Adrenal gland (tissue), 12 donors: Measurements from ENCODE around the gene KLK6. TPM values are rescaled to one million over a fixed set of nuclear protein-coding genes. Genes with fewer than 3 reads are reported as not detected.

Experiments
- DNase-seq, 7 donors: peaks; one replicate each; pipeline ENCODE4 v3.0.0-alpha.2; 2019 to 2020
- H3K27ac ChIP-seq, 5 donors: fragments of 200-600 bp; sonication (generic) in 4 of 5; 1 replicate in 3 of 5; 2 replicates in 2 of 5; pipeline versions ENCODE4 v1.5.1 to v1.8.0; 2016 to 2020; ENCODE audit warnings: mild to moderate bottlenecking in 1 of 5
- H3K27me3 ChIP-seq: fragments of 200-600 bp; 2 replicates; pipeline ENCODE4 v1.8.0; 2021
- H3K36me3 ChIP-seq, 2 donors: fragments of 200-600 bp; replicated peaks in 1 of 2; 1 replicate in 1 of 2; 2 replicates in 1 of 2; pipeline versions ENCODE4 v1.5.1 to v1.8.0; 2018 to 2022
- H3K4me1 ChIP-seq, 2 donors: fragments of 200-600 bp; replicated peaks in 1 of 2; 1 replicate in 1 of 2; 2 replicates in 1 of 2; pipeline versions ENCODE4 v1.5.1 to v1.8.0; 2018 to 2021
- H3K4me3 ChIP-seq, 4 donors: fragments of 200-600 bp; sonication (generic) in 3 of 4; one replicate each; pipeline ENCODE4 v1.5.1; 2016 to 2018
- H3K9me3 ChIP-seq, 3 donors: fragments of 200-600 bp; sonication (generic) in 1 of 3; replicated peaks in 1 of 3; 1 replicate in 2 of 3; 2 replicates in 1 of 3; pipeline versions ENCODE4 v1.5.1 to v1.8.0; 2016 to 2021
- POLR2A ChIP-seq, 2 donors: fragments of 450-650 bp; IDR thresholded peaks; one replicate each; pipeline ENCODE4 v1.6.1; 2017; ENCODE audit warnings: antibody characterized with exemption in 2 of 2, mild to moderate bottlenecking in 2 of 2, moderate library complexity in 1 of 2
- WGBS, 4 donors: extraction: QIAGEN DNeasy Blood & Tissue Kit in 2 of 4; methylation state at CpG; one replicate each; pipeline versions ENCODE4 v1.1.5 to v1.1.7; 2013 to 2017; 5-methylcytosine and 5-hydroxymethylcytosine counted together
- intact Hi-C, 2 donors: fragments of 100-400 bp; cut with DNase I; formaldehyde crosslinking; loops; one replicate each; pipeline versions ENCODE4 v1.14.1 to v1.15.0; 2022 to 2023
- polyA plus RNA-seq, 3 donors: library from polyadenylated mRNA; stranded (reverse); fragments of 200-250 nt in 2 of 3; fragments of 350-450 nt in 1 of 3; fragmentation: Illumina TruSeq in 1 of 3; extraction: RNeasy Lipid Tissue Mini Kit (QIAGEN cat#74804) in 1 of 3; gene quantifications; one replicate each; pipeline ENCODE4 v1.2.3, GENCODE V29; 2013 to 2014
- total RNA-seq, 9 donors: library from RNA; depleted of rRNA in 4 of 9; stranded (reverse); fragments of >200 nt in 4 of 9; fragments of 120-200 nt in 1 of 9; fragmentation: NEBNext Ultra II Directional in 1 of 9; extraction: Animal tissue kit (Norgen Biotek cat#: 25700) in 1 of 9; gene quantifications; one replicate each; pipeline versions ENCODE4 v1.1.0 to v1.2.4, GENCODE V29; 2013 to 2023
- TF ChIP-seq, protein P1 (sequence below), 6 experiments: fragments of 450-650 bp in 4 of 6; fragments of 200-600 bp in 2 of 6; sonication (generic) in 1 of 6; IDR thresholded peaks; 1 replicate in 5 of 6; 2 replicates in 1 of 6; pipeline versions ENCODE4 v1.5.1 to v1.8.0; 2016 to 2021; ENCODE audit warnings: antibody characterized with exemption in 6 of 6, mild to moderate bottlenecking in 2 of 6, moderate library complexity in 1 of 6
- donor health status: healthy with polysubstance abuse.
- donor health status: Bipolar disorder and iron deficiency.
- donor health status: DM: yes; HTN: yes; CAD: no.
- donor health status: DM: no; HTN: no; CAD: no.
- donor health status: DM: no; HTN: no; CAD: no.
- donor health status: DM: yes; HTN: yes; CAD: no.

The KLK6 gene
- total and polyA plus RNA-seq, 12 donors, result not detected

DNA sequence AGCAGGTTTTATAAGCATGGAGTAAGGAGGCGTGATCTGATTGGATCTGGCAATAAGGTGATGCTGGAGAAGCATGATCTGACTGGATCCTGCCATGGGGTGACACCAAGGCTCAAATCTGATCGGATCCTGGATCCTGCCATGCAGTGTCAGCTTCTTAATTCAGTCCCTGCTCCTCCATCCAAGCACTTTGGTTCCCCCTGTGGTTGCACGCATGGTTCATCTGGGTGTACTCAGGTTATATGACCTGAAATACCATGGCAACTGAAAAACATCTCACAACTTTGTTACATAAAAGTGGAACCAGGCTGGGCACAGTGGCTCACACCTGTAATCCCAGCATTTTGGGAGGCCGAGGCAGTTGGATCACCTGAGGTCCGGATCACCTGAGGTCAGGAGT lies 40.6 kb downstream of the KLK6 start:
- H3K27me3 ChIP-seq, result peaks cover 16% of the 10 kb centered on the region
- WGBS, 4 donors, result 65 to 78% (median 69%) methylated on average over 3 to 5 of the region's 5 CpGs
- no peaks in the 10 kb centered on the region for H3K36me3 ChIP-seq
- no peak for TF ChIP-seq POLR2A (IDR thresholded peaks at IDR 0.05)
- TF ChIP-seq, protein P1, sequence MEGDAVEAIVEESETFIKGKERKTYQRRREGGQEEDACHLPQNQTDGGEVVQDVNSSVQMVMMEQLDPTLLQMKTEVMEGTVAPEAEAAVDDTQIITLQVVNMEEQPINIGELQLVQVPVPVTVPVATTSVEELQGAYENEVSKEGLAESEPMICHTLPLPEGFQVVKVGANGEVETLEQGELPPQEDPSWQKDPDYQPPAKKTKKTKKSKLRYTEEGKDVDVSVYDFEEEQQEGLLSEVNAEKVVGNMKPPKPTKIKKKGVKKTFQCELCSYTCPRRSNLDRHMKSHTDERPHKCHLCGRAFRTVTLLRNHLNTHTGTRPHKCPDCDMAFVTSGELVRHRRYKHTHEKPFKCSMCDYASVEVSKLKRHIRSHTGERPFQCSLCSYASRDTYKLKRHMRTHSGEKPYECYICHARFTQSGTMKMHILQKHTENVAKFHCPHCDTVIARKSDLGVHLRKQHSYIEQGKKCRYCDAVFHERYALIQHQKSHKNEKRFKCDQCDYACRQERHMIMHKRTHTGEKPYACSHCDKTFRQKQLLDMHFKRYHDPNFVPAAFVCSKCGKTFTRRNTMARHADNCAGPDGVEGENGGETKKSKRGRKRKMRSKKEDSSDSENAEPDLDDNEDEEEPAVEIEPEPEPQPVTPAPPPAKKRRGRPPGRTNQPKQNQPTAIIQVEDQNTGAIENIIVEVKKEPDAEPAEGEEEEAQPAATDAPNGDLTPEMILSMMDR (IDR thresholded peaks at IDR 0.05), result no peak
- intact Hi-C loops, result loop anchor here (10.0 kb wide), 3 partner anchors 144 to 214 kb away; partner anchors contain the start of gene SHANK1 (in 1 of the 2)
- no peaks in the 10 kb centered on the region for H3K4me1 ChIP-seq
- no peak overlapping the region for H3K27ac ChIP-seq
- no peak for DNase-seq
- H3K4me3 ChIP-seq, result no peak overlapping the region
- H3K9me3 ChIP-seq, result no peaks in the 10 kb centered on the region

- 65 to 75% (median 74%) methylated on average over 11 of the region's 11 CpGs for WGBS, 4 donors
- H3K4me3 ChIP-seq, result no peak overlapping the region
- no peak for DNase-seq
- peaks cover 16% of the 10 kb centered on the region for H3K27me3 ChIP-seq
- H3K9me3 ChIP-seq, result no peaks in the 10 kb centered on the region
- H3K4me1 ChIP-seq, result peaks cover 0 to 10% of the 10 kb centered on the region in 2 donors
- H3K36me3 ChIP-seq, result no peaks in the 10 kb centered on the region
- no peak for TF ChIP-seq POLR2A (IDR thresholded peaks at IDR 0.05)
- H3K27ac ChIP-seq, result no peak overlapping the region
- intact Hi-C loops, result loop anchor here (10.0 kb wide), 3 partner anchors 141 to 211 kb away; partner anchors contain the start of gene SHANK1 (in 1 of the 2)
These were observed 43.2 kb downstream of the KLK6 start for GRCh38 chr19:50926144-50926543.

DNA sequence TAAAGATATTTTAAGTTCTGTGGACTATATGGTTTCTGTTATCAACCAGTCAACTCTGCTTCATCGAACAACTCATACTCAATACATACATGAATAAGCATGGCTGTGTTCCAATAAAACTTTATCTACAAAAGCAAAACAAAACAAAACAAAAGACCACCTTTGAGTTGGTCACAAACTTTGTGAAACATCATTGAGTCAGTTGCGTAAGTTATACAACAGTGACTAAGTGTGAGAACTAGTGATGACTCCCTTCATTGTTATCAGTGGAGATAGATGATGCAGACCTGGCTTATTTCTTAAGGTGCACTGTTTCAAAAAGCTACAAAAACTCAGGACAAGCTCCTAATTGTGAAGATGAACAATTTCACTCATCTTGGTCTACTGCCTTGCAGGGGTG lies 43.7 kb downstream of the KLK6 start:
- H3K27ac ChIP-seq, result no peak overlapping the region
- H3K27me3 ChIP-seq, result peaks cover 16% of the 10 kb centered on the region
- intact Hi-C loops, result loop anchor here (10.0 kb wide), 3 partner anchors 141 to 211 kb away; partner anchors contain the start of gene SHANK1 (in 1 of the 2)
- peaks cover 0 to 10% of the 10 kb centered on the region in 2 donors for H3K4me1 ChIP-seq
- TF ChIP-seq, protein P1 (IDR thresholded peaks at IDR 0.05), result no peak
- no peak for TF ChIP-seq POLR2A (IDR thresholded peaks at IDR 0.05)
- 72 to 76% (median 74%) methylated on average over 2 of the region's 2 CpGs for WGBS, 4 donors
- DNase-seq, result no peak
- no peak overlapping the region for H3K4me3 ChIP-seq
- H3K36me3 ChIP-seq, result no peaks in the 10 kb centered on the region
- no peaks in the 10 kb centered on the region for H3K9me3 ChIP-seq

DNA sequence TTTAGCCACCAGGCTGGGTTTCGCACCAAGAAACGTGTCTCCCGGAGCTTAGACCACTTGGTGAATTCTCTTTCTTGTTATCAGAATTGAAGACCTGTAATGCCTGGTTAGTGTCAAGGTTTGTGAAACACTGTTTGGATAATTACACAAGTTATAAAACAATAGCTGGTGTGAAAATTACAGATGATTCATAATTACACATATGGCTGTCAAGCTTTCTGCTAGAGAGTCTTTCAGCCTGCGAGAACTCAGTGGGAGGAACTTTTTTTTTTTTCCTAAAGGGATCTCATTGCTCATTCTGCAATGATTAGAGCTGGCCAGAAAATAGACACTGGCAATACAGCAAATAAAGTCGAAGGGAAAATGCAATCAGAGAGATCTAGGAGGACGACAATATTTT lies 44.8 kb downstream of the KLK6 start:
- Histone ChIP-seq H3K4me1 (peaks cover 0 to 10% of the 10 kb centered on the region in 2 donors), H3K36me3 (no peaks in the 10 kb centered on the region), H3K27ac (no peak overlapping the region), H3K4me3 (no peak overlapping the region), H3K9me3 (no peaks in the 10 kb centered on the region), H3K27me3 (peaks cover 16% of the 10 kb centered on the region)
- TF ChIP-seq, protein P1 (IDR thresholded peaks at IDR 0.05), result no peak
- no peak for TF ChIP-seq POLR2A (IDR thresholded peaks at IDR 0.05)
- intact Hi-C loops, result loop anchor here (5.0 to 10.0 kb wide), 4 partner anchors 117 to 210 kb away; partner anchors contain the start of gene SHANK1 (in 1 of the 2)
- 53 to 63% (median 58%) methylated on average over 6 of the region's 6 CpGs for WGBS, 4 donors
- DNase-seq, result no peak

DNA sequence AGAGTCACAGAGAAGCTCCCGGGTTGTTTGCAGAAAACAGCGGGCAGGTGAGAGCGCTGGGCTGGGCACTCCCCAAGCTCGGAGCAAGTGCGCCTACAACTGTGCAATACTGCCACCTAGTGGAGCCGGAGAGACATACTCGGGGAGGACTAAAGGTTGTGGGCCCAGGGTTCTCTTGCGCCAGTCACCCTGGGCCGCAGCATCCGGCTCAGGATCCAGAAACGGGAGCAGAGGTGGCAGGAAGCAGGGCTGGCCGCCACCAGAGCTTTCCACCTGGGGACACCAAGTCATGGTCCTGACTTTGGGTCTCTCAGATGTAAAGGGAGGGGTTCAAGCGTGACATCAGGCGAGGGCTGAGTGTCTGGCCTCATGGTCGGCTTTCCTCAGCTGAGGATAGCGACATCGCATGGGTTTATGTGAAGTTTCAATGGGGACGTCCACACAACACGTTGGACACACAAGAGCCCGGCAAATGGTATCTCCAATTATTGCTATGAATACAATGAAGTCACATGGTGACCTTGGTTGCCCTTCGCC lies 47.0 kb downstream of the KLK6 start:
- Histone ChIP-seq H3K27me3 (peaks cover 4% of the 10 kb centered on the region), H3K4me1 (peaks cover 0 to 10% of the 10 kb centered on the region in 2 donors), H3K9me3 (no peaks in the 10 kb centered on the region), H3K27ac (no peak overlapping the region), H3K36me3 (no peaks in the 10 kb centered on the region), H3K4me3 (no peak overlapping the region)
- intact Hi-C loops, result loop anchor here (5.0 to 10.0 kb wide), 4 partner anchors 115 to 208 kb away; partner anchors contain the start of gene SHANK1 (in 1 of the 2)
- 26 to 58% (median 32%) methylated on average over 4 to 21 of the region's 21 CpGs for WGBS, 4 donors
- DNase-seq, result peak; percentile 66 to 85 (median 79)
- no peak for TF ChIP-seq POLR2A (IDR thresholded peaks at IDR 0.05)
- TF ChIP-seq, protein P1 (IDR thresholded peaks at IDR 0.05), result peak; percentile 75 to 90 (median 82)
